Liver (tissue), 9 donors: ENCODE measurements around the gene EML2. TPM values are rescaled to one million over a fixed set of nuclear protein-coding genes. Genes with fewer than 3 reads are reported as not detected.

Experiments
- DNase-seq: peaks from one replicate; pipeline ENCODE4 v3.0.0-alpha.2; 2017; ENCODE audit warnings: low spot score
- H3K27ac ChIP-seq, 2 donors: one replicate each; pipeline ENCODE4 v1.7.0; 2013; ENCODE audit warnings: inconsistent platforms in 2 of 2, low read length in 2 of 2, control low read depth in 1 of 2, low read depth in 1 of 2, mild to moderate bottlenecking in 1 of 2
- H3K27me3 ChIP-seq, 4 donors: one replicate each; pipeline versions ENCODE4 v1.6.1 to v1.7.0; 2013; ENCODE audit warnings: low read length in 3 of 4, inconsistent platforms in 1 of 4, mild to moderate bottlenecking in 1 of 4, moderate library complexity in 1 of 4; ENCODE audit not compliant: control insufficient read depth in 4 of 4, insufficient read depth in 4 of 4
- H3K36me3 ChIP-seq, 4 donors: one replicate each; pipeline versions ENCODE4 v1.6.1 to v1.7.0; 2013; ENCODE audit warnings: low read length in 3 of 4, mild to moderate bottlenecking in 3 of 4, low read depth in 1 of 4, moderate library complexity in 1 of 4; ENCODE audit not compliant: control insufficient read depth in 4 of 4, insufficient read depth in 3 of 4
- H3K4me1 ChIP-seq, 4 donors: one replicate each; pipeline versions ENCODE4 v1.6.1 to v1.7.0; 2013; ENCODE audit warnings: low read length in 3 of 4, mild to moderate bottlenecking in 3 of 4, moderate library complexity in 1 of 4; ENCODE audit not compliant: control insufficient read depth in 4 of 4, insufficient read depth in 4 of 4
- H3K4me3 ChIP-seq, 3 donors: one replicate each; pipeline versions ENCODE4 v1.6.1 to v1.7.0; 2013; ENCODE audit warnings: low read length in 3 of 3, control low read depth in 1 of 3, low read depth in 1 of 3, mild to moderate bottlenecking in 1 of 3
- H3K9ac ChIP-seq, 2 donors: one replicate each; pipeline ENCODE4 v1.7.0; 2013; ENCODE audit warnings: low read length in 2 of 2, mild to moderate bottlenecking in 2 of 2, moderate library complexity in 2 of 2, control low read depth in 1 of 2, low read depth in 1 of 2
- H3K9me3 ChIP-seq, 4 donors: one replicate each; pipeline versions ENCODE4 v1.6.1 to v1.7.0; 2013; ENCODE audit warnings: low read length in 3 of 4; ENCODE audit not compliant: control insufficient read depth in 4 of 4
- ATF3 ChIP-seq: IDR thresholded peaks from 2 replicates; pipeline ENCODE4 v1.6.1; 2016; ENCODE audit warnings: antibody characterized with exemption
- EGR1 ChIP-seq, 2 donors: IDR thresholded peaks; 2 replicates each; pipeline ENCODE4 v1.6.1; 2016 to 2018; ENCODE audit warnings: antibody characterized with exemption in 2 of 2, low read depth in 2 of 2
- FOXA1 ChIP-seq: IDR thresholded peaks from 2 replicates; pipeline ENCODE4 v1.6.1; 2016; ENCODE audit warnings: antibody characterized with exemption
- HNF4A ChIP-seq, 2 donors: conservative IDR thresholded peaks; 2 replicates each; pipeline ENCODE4 v1.6.1; 2016; ENCODE audit warnings: antibody characterized with exemption in 2 of 2, mild to moderate bottlenecking in 2 of 2
- NR2F2 ChIP-seq: IDR thresholded peaks from 2 replicates; pipeline ENCODE4 v1.6.1; 2016; ENCODE audit warnings: antibody characterized with exemption
- RAD21 ChIP-seq, 2 donors: IDR thresholded peaks; 2 replicates each; pipeline ENCODE4 v1.6.1; 2016; ENCODE audit warnings: antibody characterized with exemption in 2 of 2, mild to moderate bottlenecking in 2 of 2
- REST ChIP-seq: IDR thresholded peaks from 2 replicates; pipeline ENCODE4 v1.6.1; 2016; ENCODE audit warnings: antibody characterized with exemption, mild to moderate bottlenecking
- RXRA ChIP-seq, 2 donors: IDR thresholded peaks; 2 replicates each; pipeline ENCODE4 v1.6.1; 2017 to 2018; ENCODE audit warnings: antibody characterized with exemption in 2 of 2, mild to moderate bottlenecking in 1 of 2
- SP1 ChIP-seq: IDR thresholded peaks from 2 replicates; pipeline ENCODE4 v1.6.1; 2018; ENCODE audit warnings: antibody characterized with exemption, mild to moderate bottlenecking
- TAF1 ChIP-seq: conservative IDR thresholded peaks from 2 replicates; pipeline ENCODE4 v1.6.1; 2016; ENCODE audit warnings: antibody characterized with exemption, mild to moderate bottlenecking
- WGBS: extraction: QIAGEN DNeasy Blood & Tissue Kit; methylation state at CpG from one replicate; pipeline ENCODE4 v1.1.7; 2013; 5-methylcytosine and 5-hydroxymethylcytosine counted together
- polyA plus RNA-seq, 2 donors: library from polyadenylated mRNA; stranded (reverse) in 1 of 2; unstranded in 1 of 2; fragments of 200-250 nt in 1 of 2; fragments of >200 nt in 1 of 2; fragmentation: Nextera tagmentation in 1 of 2; extraction: Ambion mirVana in 1 of 2; gene quantifications; one replicate each; pipeline versions ENCODE4 v1.2.1 to v1.2.3, GENCODE V29; 2013 to 2015
- total RNA-seq, 2 donors: library from RNA; depleted of rRNA; stranded (reverse); fragments of >200 nt; gene quantifications; one replicate each; pipeline ENCODE4 v1.2.3, GENCODE V29; 2014
- TF ChIP-seq, protein P1 (sequence below): IDR thresholded peaks from 2 replicates; pipeline ENCODE4 v1.6.1; 2016; ENCODE audit warnings: antibody characterized with exemption
- donor health status: healthy.
- donor health status: healthy.
- donor health status: healthy.
- donor health status: healthy.
- donor health status: healthy.

EML2 gene
- total and polyA plus RNA-seq, 4 donors: 1.1 to 10.4 (median 9.0) TPM

DNA sequence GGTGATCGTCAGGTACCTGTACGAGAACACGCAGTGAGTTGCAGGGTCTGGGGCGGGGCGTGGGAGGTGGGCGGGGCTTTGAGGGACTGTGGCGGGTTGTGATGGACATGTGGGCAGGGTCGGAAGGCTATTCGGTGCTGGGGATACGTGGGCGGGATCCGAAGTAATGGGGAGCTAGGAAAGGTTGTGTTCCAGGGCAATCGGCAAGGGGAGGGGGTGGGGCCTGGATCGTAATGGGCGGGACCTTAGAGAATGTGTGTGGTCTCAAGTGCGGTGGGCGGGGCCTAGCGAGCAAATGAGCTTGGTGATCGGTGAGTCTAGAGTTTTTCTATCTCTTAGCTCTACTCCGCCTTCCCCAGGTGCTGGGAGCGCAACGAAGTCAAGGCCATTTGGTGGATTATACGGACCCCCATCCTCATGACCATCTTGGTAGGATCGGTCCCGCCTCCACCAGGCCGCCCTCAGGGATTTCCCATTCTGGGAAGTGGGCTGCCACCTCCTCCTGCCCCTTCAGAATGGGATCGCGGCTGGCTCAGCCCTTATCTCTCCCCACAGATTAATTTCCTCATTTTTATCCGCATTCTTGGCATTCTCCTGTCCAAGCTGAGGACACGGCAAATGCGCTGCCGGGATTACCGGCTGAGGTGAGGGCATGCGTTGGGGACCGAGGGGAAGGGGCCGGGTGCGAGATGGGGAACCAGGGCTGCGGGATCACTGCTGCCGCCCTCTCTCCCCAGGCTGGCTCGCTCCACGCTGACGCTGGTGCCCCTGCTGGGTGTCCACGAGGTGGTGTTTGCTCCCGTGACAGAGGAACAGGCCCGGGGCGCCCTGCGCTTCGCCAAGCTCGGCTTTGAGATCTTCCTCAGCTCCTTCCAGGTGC is 38.4 kb upstream of the EML2 start:
- Histone ChIP-seq H3K27me3 (peaks cover 0 to 5% (median 4%) of the 10 kb centered on the region in 4 donors), H3K27ac (peak overlapping the region in 1 of 2 donors; percentile 20), H3K9ac (no peak overlapping the region)

GRCh38 chr19:45676851-45677263 is 37.7 kb upstream of the EML2 start:
- Histone ChIP-seq H3K36me3 (no peaks in the 10 kb centered on the region), H3K4me1 (peaks cover 4 to 17% (median 12%) of the 10 kb centered on the region in 4 donors), H3K9ac (no peak overlapping the region), H3K27ac (no peak overlapping the region), H3K4me3 (peak overlapping the region in 1 of 3 donors; percentile 43), H3K27me3 (peaks cover 0 to 5% (median 4%) of the 10 kb centered on the region in 4 donors), H3K9me3 (no peaks in the 10 kb centered on the region)
- TF ChIP-seq NR2F2 (no peak), ATF3 (no peak), HNF4A (conservative IDR thresholded peaks at IDR 0.05) (no peak), RXRA (IDR thresholded peaks at IDR 0.05) (no peak)
- TF ChIP-seq, protein P1, sequence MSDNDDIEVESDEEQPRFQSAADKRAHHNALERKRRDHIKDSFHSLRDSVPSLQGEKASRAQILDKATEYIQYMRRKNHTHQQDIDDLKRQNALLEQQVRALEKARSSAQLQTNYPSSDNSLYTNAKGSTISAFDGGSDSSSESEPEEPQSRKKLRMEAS: no peak
- no peak for DNase-seq
- 11% methylated on average over 28 of the region's 28 CpGs for WGBS

More for the DNA sequence above, 38.4 kb upstream of the EML2 start:
- peak; percentile 32 for TF ChIP-seq SP1
- peak in 1 of 2 donors; percentile 26 for TF ChIP-seq RAD21 (IDR thresholded peaks at IDR 0.05)
- TF ChIP-seq EGR1 (IDR thresholded peaks at IDR 0.05; ENCODE audit: low read depth in 2 of 2): no peak
- no peak for TF ChIP-seq TAF1
- TF ChIP-seq REST: no peak
- H3K9me3 ChIP-seq: no peaks in the 10 kb centered on the region
- H3K4me3 ChIP-seq: peak overlapping the region in 1 of 3 donors; percentile 43
- 8% methylated on average over 49 of the region's 49 CpGs for WGBS
- peaks cover 4 to 19% (median 13%) of the 10 kb centered on the region in 4 donors for H3K4me1 ChIP-seq
- peak; percentile 73 for DNase-seq
- no peaks in the 10 kb centered on the region for H3K36me3 ChIP-seq

DNA sequence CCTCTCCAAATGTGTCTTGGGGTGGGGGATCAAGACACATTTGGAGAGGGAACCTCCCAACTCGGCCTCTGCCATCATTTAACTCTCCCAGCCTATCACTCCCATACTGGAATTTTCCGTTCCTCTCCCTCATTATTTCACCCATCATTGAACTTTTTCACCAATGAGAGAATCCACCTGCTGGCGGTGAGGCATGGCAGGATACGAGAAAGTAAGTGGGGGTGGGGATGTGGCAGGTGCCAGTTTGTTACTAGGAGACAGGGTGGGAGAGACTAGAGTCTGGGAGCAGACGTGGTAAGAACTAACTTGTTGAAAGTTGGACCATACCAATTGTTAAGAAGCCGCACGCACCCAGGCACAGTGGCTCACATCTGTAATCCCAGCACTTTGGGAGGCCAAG is 35.7 kb upstream of the EML2 start:
- Histone ChIP-seq H3K4me3 (no peak overlapping the region), H3K9me3 (no peaks in the 10 kb centered on the region), H3K9ac (no peak overlapping the region), H3K36me3 (no peaks in the 10 kb centered on the region), H3K4me1 (peaks cover 4 to 10% (median 7%) of the 10 kb centered on the region in 4 donors), H3K27ac (no peak overlapping the region), H3K27me3 (peaks cover 0 to 6% (median 5%) of the 10 kb centered on the region in 4 donors)
- 82% methylated on average over 7 of the region's 7 CpGs for WGBS
- DNase-seq: no peak
- TF ChIP-seq NR2F2: no peak
- no peak for TF ChIP-seq ATF3
- no peak for TF ChIP-seq FOXA1
